OCI-LY1 (cell line): ENCODE measurements around the gene FMN1.

Experiments used
- H2AFZ ChIP-seq: fragments of 200-600 bp; sonication (generic), shearing (Covaris generic); 2 replicates; pipeline ENCODE4 v1.6.0; 2014; ENCODE audit warnings: antibody characterized with exemption, mild to moderate bottlenecking, low read length
- H3F3A ChIP-seq: fragments of 200-600 bp; sonication (generic), shearing (Covaris generic); 2 replicates; pipeline ENCODE4 v1.6.0; 2014; ENCODE audit warnings: mild to moderate bottlenecking, antibody characterized with exemption, low read length, moderate library complexity; ENCODE audit not compliant: insufficient read depth
- H3K27ac ChIP-seq: fragments of 200-600 bp; sonication (generic); 2 replicates; pipeline ENCODE4 v1.5.1; 2014; ENCODE audit warnings: low read length, mixed run types, mild to moderate bottlenecking, low read depth; ENCODE audit not compliant: poor library complexity, severe bottlenecking
- H3K27me3 ChIP-seq: fragments of 200-600 bp; sonication (generic); 2 replicates; pipeline ENCODE4 v1.6.0; 2014; ENCODE audit warnings: antibody characterized with exemption, mild to moderate bottlenecking, low read length, moderate library complexity; ENCODE audit not compliant: insufficient read depth
- H3K36me3 ChIP-seq: fragments of 200-600 bp; sonication (generic); 2 replicates; pipeline ENCODE4 v1.6.1; 2014; ENCODE audit warnings: mild to moderate bottlenecking, antibody characterized with exemption, low read length, moderate library complexity, mixed read lengths; ENCODE audit not compliant: insufficient read depth
- H3K4me1 ChIP-seq: fragments of 200-600 bp; sonication (generic); 2 replicates; pipeline ENCODE4 v1.5.1; 2014; ENCODE audit warnings: mild to moderate bottlenecking, low read length, moderate library complexity; ENCODE audit not compliant: insufficient read depth, severe bottlenecking
- H3K4me2 ChIP-seq: fragments of 200-600 bp; sonication (generic), shearing (Covaris generic); 2 replicates; pipeline ENCODE4 v1.6.1; 2014; ENCODE audit warnings: low read length
- H3K4me3 ChIP-seq: fragments of 200-600 bp; sonication (generic); 2 replicates; pipeline ENCODE4 v1.5.1; 2014; ENCODE audit warnings: low read length, low read depth, mild to moderate bottlenecking, mixed read lengths; ENCODE audit not compliant: poor library complexity, severe bottlenecking
- H3K79me2 ChIP-seq: fragments of 200-600 bp; shearing (Covaris generic); 2 replicates; pipeline ENCODE4 v1.6.1; 2016; ENCODE audit warnings: mixed run types, low read length, mixed read lengths; ENCODE audit not compliant: insufficient read depth
- H3K9ac ChIP-seq: fragments of 200-600 bp; sonication (generic), shearing (Covaris generic); 2 replicates; pipeline ENCODE4 v1.6.1; 2014; ENCODE audit warnings: mild to moderate bottlenecking, low read length, mixed read lengths
- H3K9me2 ChIP-seq: fragments of 200-600 bp; sonication (generic), shearing (Covaris generic); 2 replicates; pipeline ENCODE4 v1.6.1; 2014; ENCODE audit warnings: low read depth, mild to moderate bottlenecking, low read length, mixed read lengths
- H3K9me3 ChIP-seq: fragments of 200-600 bp; shearing (Covaris generic); 2 replicates; pipeline ENCODE4 v1.6.1; 2014; ENCODE audit warnings: low read length, mixed read lengths
- H4K20me1 ChIP-seq: fragments of 200-600 bp; sonication (generic), shearing (Covaris generic); 2 replicates; pipeline ENCODE4 v1.6.0; 2016; ENCODE audit warnings: mild to moderate bottlenecking, low read length; ENCODE audit not compliant: insufficient read depth
- CTCF ChIP-seq: fragments of 200-600 bp; sonication (generic), shearing (Covaris generic); IDR thresholded peaks from 2 replicates; pipeline ENCODE4 v1.5.1; 2017; ENCODE audit warnings: mild to moderate bottlenecking, antibody characterized with exemption, low read length, moderate library complexity, mixed read lengths
- EZH2 ChIP-seq: fragments of 200-600 bp; sonication (generic), shearing (Covaris generic); IDR thresholded peaks from 2 replicates; pipeline ENCODE4 v1.8.0; 2017; ENCODE audit warnings: borderline replicate concordance, mixed run types, mild to moderate bottlenecking, antibody characterized with exemption, low read length, moderate library complexity, mixed read lengths

The FMN1 gene

GRCh38 chr15:33200903-33201302 is 6.4 kb upstream of the FMN1 start:
- no peaks in the 10 kb centered on the region for H3K79me2 ChIP-seq
- no peaks in the 10 kb centered on the region for H3K36me3 ChIP-seq
- no peaks in the 10 kb centered on the region for H4K20me1 ChIP-seq
- no peak overlapping the region for H3K4me3 ChIP-seq
- H3K4me1 ChIP-seq = no peaks in the 10 kb centered on the region
- no peaks in the 10 kb centered on the region for H3K27me3 ChIP-seq
- no peak overlapping the region for H3K4me2 ChIP-seq
- no peak overlapping the region for H2AFZ ChIP-seq
- no peaks in the 10 kb centered on the region for H3F3A ChIP-seq
- H3K9ac ChIP-seq = no peak overlapping the region
- H3K9me2 ChIP-seq = no peaks in the 10 kb centered on the region
- no peak overlapping the region for H3K27ac ChIP-seq
- TF ChIP-seq CTCF (no peak), EZH2 (no peak)
- H3K9me3 ChIP-seq = no peaks in the 10 kb centered on the region

DNA sequence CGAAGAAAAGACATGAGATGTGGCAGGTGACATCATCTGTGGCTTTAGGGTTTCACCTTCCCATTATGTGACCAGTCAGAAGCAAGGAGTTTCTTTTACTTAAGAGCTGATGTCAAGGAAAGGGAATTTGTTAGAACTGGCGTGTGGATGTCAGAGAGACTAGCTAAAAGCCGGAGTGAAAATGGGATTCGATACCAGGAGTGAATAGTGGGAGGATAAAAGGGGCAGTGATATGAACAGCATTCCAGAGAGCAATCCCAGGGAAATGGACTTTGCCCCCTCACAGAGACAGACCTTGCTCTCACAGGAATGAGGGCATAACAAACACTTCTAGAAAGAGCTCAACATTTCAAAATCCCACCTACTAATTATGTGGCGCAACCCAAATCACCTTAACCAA is 5.9 kb upstream of the FMN1 start:
- no peaks in the 10 kb centered on the region for H3K4me1 ChIP-seq
- H4K20me1 ChIP-seq = no peaks in the 10 kb centered on the region
- no peak overlapping the region for H3K27ac ChIP-seq
- no peaks in the 10 kb centered on the region for H3K36me3 ChIP-seq
- no peak overlapping the region for H3K9ac ChIP-seq
- no peak overlapping the region for H2AFZ ChIP-seq
- H3K4me3 ChIP-seq = no peak overlapping the region
- no peak for TF ChIP-seq CTCF
- no peak for TF ChIP-seq EZH2
- no peaks in the 10 kb centered on the region for H3K27me3 ChIP-seq
- H3F3A ChIP-seq = no peaks in the 10 kb centered on the region
- H3K9me3 ChIP-seq = no peaks in the 10 kb centered on the region
- H3K4me2 ChIP-seq = no peak overlapping the region
- no peaks in the 10 kb centered on the region for H3K9me2 ChIP-seq
- H3K79me2 ChIP-seq = no peaks in the 10 kb centered on the region

DNA sequence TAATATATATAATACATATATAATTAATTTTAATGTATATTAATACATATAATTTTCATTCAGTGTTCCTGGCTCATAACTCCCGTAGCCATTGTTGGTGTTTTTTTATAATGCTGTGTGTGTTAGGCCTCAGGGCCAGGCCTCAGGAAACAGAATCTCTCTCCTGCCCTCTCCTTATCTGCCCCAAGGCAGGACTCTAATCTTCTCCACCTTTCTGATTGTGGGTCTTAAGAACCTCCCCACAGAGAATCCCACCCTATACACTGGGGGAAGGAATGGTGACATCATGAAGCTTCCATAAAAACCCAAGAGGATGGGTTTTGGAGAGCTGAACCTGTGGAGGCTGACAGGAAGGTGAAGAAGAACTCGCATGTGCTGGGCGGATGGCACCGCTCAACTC is 4.0 kb upstream of the FMN1 start:
- Histone ChIP-seq H3F3A (no peaks in the 10 kb centered on the region), H2AFZ (no peak overlapping the region), H3K79me2 (no peaks in the 10 kb centered on the region), H3K4me3 (no peak overlapping the region), H3K4me1 (no peaks in the 10 kb centered on the region), H3K36me3 (no peaks in the 10 kb centered on the region), H3K9ac (no peak overlapping the region), H3K27ac (no peak overlapping the region), H3K27me3 (no peaks in the 10 kb centered on the region), H3K9me3 (no peaks in the 10 kb centered on the region), H3K4me2 (no peak overlapping the region), H3K9me2 (no peaks in the 10 kb centered on the region), H4K20me1 (no peaks in the 10 kb centered on the region)
- TF ChIP-seq CTCF = no peak
- no peak for TF ChIP-seq EZH2
